Measurements from ENCODE around the gene LPIN2.

The LPIN2 gene

DNA sequence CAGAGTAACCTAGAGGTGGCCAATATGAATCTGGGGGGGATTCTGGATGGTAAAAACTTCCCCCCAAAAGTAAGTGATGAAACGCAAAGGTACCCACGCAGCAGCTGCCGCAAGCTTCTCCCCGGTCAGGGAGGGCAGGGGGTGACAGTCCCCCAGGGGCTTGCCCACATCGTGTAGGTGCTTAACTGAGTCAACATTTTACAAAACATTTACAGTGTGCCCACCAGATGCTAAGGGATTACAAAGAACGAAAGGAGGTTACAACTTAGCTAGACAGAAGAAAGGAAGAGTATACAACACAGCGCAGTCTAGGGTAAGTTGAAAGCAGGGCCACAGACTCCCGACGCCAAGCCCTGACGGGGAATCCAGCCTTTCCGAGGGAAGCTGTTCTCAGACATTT is 45.6 kb downstream of the LPIN2 start:
- no CpG with 5 or more reads among the region's 11 CpGs for WGBS (ENCODE audit: extremely low coverage, insufficient coverage, insufficient read length)

DNA sequence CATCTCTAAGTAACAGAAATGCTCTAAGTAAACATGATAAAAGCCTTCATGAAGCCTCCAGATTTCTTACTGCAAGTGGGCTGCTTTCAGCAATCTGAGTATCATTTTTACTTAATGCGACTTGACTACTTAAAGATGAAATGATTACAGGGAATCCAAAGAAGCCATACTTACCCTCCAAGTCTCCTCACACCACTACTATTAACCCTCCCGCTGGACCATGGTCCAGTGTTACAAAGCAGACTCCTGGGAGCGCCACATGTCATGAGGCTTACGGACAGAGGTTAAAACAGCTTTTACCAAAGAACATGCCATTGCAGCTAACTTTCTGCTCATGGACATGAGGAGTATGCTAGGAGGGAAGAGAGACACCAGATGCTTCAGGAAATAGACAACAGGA is 46.4 kb downstream of the LPIN2 start:
- H3K14ac ChIP-seq (ENCODE audit: low read length) = no peak overlapping the region
- H3K79me1 ChIP-seq (ENCODE audit: low read length) = peaks cover 2% of the 10 kb centered on the region
- no peak overlapping the region for H2AK5ac ChIP-seq (ENCODE audit: low read length)
- H4K12ac ChIP-seq (ENCODE audit: low read depth, low read length) = no peak overlapping the region
- no peak overlapping the region for H2BK5ac ChIP-seq (ENCODE audit: low read depth, low read length, poor library complexity)
- WGBS (ENCODE audit: extremely low coverage, insufficient coverage, insufficient read length) = no CpG with 5 or more reads among the region's 4 CpGs
- no peak overlapping the region for H3K9ac ChIP-seq (ENCODE audit: low read length)
- H4K8ac ChIP-seq (ENCODE audit: low read depth, low read length) = no peak overlapping the region
- no peak overlapping the region for H3K4ac ChIP-seq (ENCODE audit: low read depth, low read length)
- no peak overlapping the region for H3K4me2 ChIP-seq (ENCODE audit: low read length)
- peaks cover 3 to 7% of the 10 kb centered on the region in 2 experiments for H3K4me1 ChIP-seq (ENCODE audit: control insufficient read depth in 1 of 2, insufficient read depth in 2 of 2, low read length in 2 of 2)
- H3K23ac ChIP-seq (ENCODE audit: low read length) = no peak overlapping the region
- no peak overlapping the region for H3K18ac ChIP-seq (ENCODE audit: low read length)
- no peaks in the 10 kb centered on the region for H3K9me3 ChIP-seq (ENCODE audit: insufficient read depth, low read depth, low read length)
- no peak overlapping the region for H3K4me3 ChIP-seq (ENCODE audit: low read depth, low read length)
- H2BK120ac ChIP-seq (ENCODE audit: insufficient read depth, low read length, poor library complexity) = no peak overlapping the region
- no peak overlapping the region for H2BK12ac ChIP-seq (ENCODE audit: low read length)
- H3K27ac ChIP-seq (ENCODE audit: low read depth, low read length) = no peak overlapping the region
- DNase-seq = no peak
- H2AFZ ChIP-seq (ENCODE audit: insufficient read depth, low read length, poor library complexity) = no peak overlapping the region
- no peaks in the 10 kb centered on the region for H3K36me3 ChIP-seq (ENCODE audit: control insufficient read depth in 1 of 2, insufficient read depth in 2 of 2, low read length in 2 of 2)
- no peak overlapping the region for H4K91ac ChIP-seq (ENCODE audit: low read depth, low read length)
- H3K79me2 ChIP-seq (ENCODE audit: control insufficient read depth, insufficient read depth, low read length, poor library complexity) = peaks cover 3% of the 10 kb centered on the region
- no peaks in the 10 kb centered on the region for H3K27me3 ChIP-seq (ENCODE audit: insufficient read depth, low read length)

More for the DNA sequence above, 45.6 kb downstream of the LPIN2 start:
- no peak overlapping the region for H3K27ac ChIP-seq (ENCODE audit: low read depth, low read length)
- no peak overlapping the region for H4K91ac ChIP-seq (ENCODE audit: low read depth, low read length)
- no peak overlapping the region for H3K4me2 ChIP-seq (ENCODE audit: low read length)
- H3K9ac ChIP-seq (ENCODE audit: low read length) = no peak overlapping the region
- no peak overlapping the region for H4K12ac ChIP-seq (ENCODE audit: low read depth, low read length)
- DNase-seq = no peak
- no peaks in the 10 kb centered on the region for H3K27me3 ChIP-seq (ENCODE audit: insufficient read depth, low read length)
- H3K36me3 ChIP-seq (ENCODE audit: control insufficient read depth in 1 of 2, insufficient read depth in 2 of 2, low read length in 2 of 2) = no peaks in the 10 kb centered on the region
- no peak overlapping the region for H3K14ac ChIP-seq (ENCODE audit: low read length)
- H2BK12ac ChIP-seq (ENCODE audit: low read length) = no peak overlapping the region
- H2AFZ ChIP-seq (ENCODE audit: insufficient read depth, low read length, poor library complexity) = no peak overlapping the region
- no peak overlapping the region for H2BK5ac ChIP-seq (ENCODE audit: low read depth, low read length, poor library complexity)
- H4K8ac ChIP-seq (ENCODE audit: low read depth, low read length) = no peak overlapping the region
- H3K18ac ChIP-seq (ENCODE audit: low read length) = no peak overlapping the region
- no peak overlapping the region for H2AK5ac ChIP-seq (ENCODE audit: low read length)
- H3K9me3 ChIP-seq (ENCODE audit: insufficient read depth, low read depth, low read length) = no peaks in the 10 kb centered on the region
- H3K79me2 ChIP-seq (ENCODE audit: control insufficient read depth, insufficient read depth, low read length, poor library complexity) = no peaks in the 10 kb centered on the region
- no peak overlapping the region for H3K4ac ChIP-seq (ENCODE audit: low read depth, low read length)
- peaks cover 2% of the 10 kb centered on the region for H3K79me1 ChIP-seq (ENCODE audit: low read length)
- H2BK120ac ChIP-seq (ENCODE audit: insufficient read depth, low read length, poor library complexity) = no peak overlapping the region
- no peak overlapping the region for H3K23ac ChIP-seq (ENCODE audit: low read length)
- H3K4me3 ChIP-seq (ENCODE audit: low read depth, low read length) = no peak overlapping the region
- H3K4me1 ChIP-seq (ENCODE audit: control insufficient read depth in 1 of 2, insufficient read depth in 2 of 2, low read length in 2 of 2) = peaks cover 3 to 5% of the 10 kb centered on the region in 2 experiments

DNA sequence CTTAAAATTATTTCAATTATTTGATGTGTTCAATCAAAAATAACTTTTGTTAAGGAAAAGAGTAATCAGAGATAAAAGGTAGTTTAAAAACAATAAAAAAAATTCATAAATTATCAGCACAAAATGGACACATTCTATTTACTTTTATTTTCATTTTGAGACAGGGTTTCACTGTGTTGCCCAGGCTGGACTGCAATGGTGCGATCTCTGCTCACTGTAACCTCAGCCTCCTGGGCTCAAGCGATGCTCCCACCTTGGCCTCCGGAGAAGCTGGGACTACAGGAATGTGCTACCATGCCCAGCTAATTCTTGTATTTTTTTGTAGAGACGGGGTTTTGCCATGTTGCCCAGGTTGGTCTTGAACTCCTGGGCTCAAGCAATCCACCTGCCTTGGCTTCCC is 47.1 kb downstream of the LPIN2 start:
- no peak overlapping the region for H3K27ac ChIP-seq (ENCODE audit: low read depth, low read length)
- no peak overlapping the region for H3K14ac ChIP-seq (ENCODE audit: low read length)
- no peak overlapping the region for H3K18ac ChIP-seq (ENCODE audit: low read length)
- H3K4me1 ChIP-seq (ENCODE audit: control insufficient read depth in 1 of 2, insufficient read depth in 2 of 2, low read length in 2 of 2) = peaks cover 0 to 5% of the 10 kb centered on the region in 2 experiments
- no peak overlapping the region for H2BK12ac ChIP-seq (ENCODE audit: low read length)
- no peak overlapping the region for H2AK5ac ChIP-seq (ENCODE audit: low read length)
- H2BK5ac ChIP-seq (ENCODE audit: low read depth, low read length, poor library complexity) = no peak overlapping the region
- H2AFZ ChIP-seq (ENCODE audit: insufficient read depth, low read length, poor library complexity) = no peak overlapping the region
- H3K9me3 ChIP-seq (ENCODE audit: insufficient read depth, low read depth, low read length) = no peaks in the 10 kb centered on the region
- no peak overlapping the region for H4K8ac ChIP-seq (ENCODE audit: low read depth, low read length)
- no peak overlapping the region for H3K9ac ChIP-seq (ENCODE audit: low read length)
- H3K79me1 ChIP-seq (ENCODE audit: low read length) = peaks cover 2% of the 10 kb centered on the region
- no peak overlapping the region for H3K4me3 ChIP-seq (ENCODE audit: low read depth, low read length)
- no CpG with 5 or more reads among the region's 4 CpGs for WGBS (ENCODE audit: extremely low coverage, insufficient coverage, insufficient read length)
- H4K91ac ChIP-seq (ENCODE audit: low read depth, low read length) = no peak overlapping the region
- H3K36me3 ChIP-seq (ENCODE audit: control insufficient read depth in 1 of 2, insufficient read depth in 2 of 2, low read length in 2 of 2) = no peaks in the 10 kb centered on the region
- no peak overlapping the region for H4K12ac ChIP-seq (ENCODE audit: low read depth, low read length)
- H2BK120ac ChIP-seq (ENCODE audit: insufficient read depth, low read length, poor library complexity) = no peak overlapping the region
- no peak overlapping the region for H3K4ac ChIP-seq (ENCODE audit: low read depth, low read length)
- H3K4me2 ChIP-seq (ENCODE audit: low read length) = no peak overlapping the region
- H3K27me3 ChIP-seq (ENCODE audit: insufficient read depth, low read length) = no peaks in the 10 kb centered on the region
- no peak overlapping the region for H3K23ac ChIP-seq (ENCODE audit: low read length)
- H3K79me2 ChIP-seq (ENCODE audit: control insufficient read depth, insufficient read depth, low read length, poor library complexity) = peaks cover 3% of the 10 kb centered on the region
- DNase-seq = no peak

DNA sequence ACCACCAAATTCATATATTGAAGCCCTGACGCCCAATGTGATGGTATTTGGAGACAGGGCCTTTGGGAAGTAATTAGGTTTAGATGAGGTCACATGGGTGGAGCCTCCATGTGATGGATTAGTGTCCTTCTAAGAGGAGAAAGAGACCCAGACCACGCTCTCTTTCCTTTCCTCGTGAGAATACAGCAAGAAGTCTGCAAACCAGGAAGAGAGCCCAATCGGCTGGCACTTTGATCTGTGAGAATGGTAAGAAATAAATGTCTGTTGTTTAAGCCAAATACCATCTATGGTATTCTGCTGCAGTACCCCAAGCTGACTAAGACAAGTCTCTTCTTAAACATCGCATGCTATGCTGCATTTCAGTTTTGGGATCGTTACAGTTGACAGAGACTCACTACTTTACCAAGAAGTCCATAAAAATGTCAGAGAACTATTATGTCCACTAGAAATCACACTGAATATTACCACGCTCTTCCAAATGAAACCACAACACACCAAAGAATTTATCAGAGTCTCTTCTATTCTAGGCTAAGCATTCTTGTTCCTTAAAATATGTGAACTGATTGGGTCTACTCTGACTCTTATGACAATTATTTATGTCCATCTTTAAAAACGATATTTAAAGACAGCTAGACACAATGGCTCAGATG is 48.5 kb downstream of the LPIN2 start:
- Histone ChIP-seq H3K4me2 (ENCODE audit: low read length) (no peak overlapping the region), H2BK120ac (ENCODE audit: insufficient read depth, low read length, poor library complexity) (no peak overlapping the region), H3K18ac (ENCODE audit: low read length) (no peak overlapping the region), H3K4me1 (ENCODE audit: control insufficient read depth in 1 of 2, insufficient read depth in 2 of 2, low read length in 2 of 2) (peaks cover 0 to 3% of the 10 kb centered on the region in 2 experiments), H3K9ac (ENCODE audit: low read length) (no peak overlapping the region), H3K79me1 (ENCODE audit: low read length) (peaks cover 2% of the 10 kb centered on the region), H3K36me3 (ENCODE audit: control insufficient read depth in 1 of 2, insufficient read depth in 2 of 2, low read length in 2 of 2) (peaks cover 2 to 3% of the 10 kb centered on the region in 2 experiments), H3K4me3 (ENCODE audit: low read depth, low read length) (no peak overlapping the region), H3K4ac (ENCODE audit: low read depth, low read length) (no peak overlapping the region), H3K27ac (ENCODE audit: low read depth, low read length) (no peak overlapping the region), H4K12ac (ENCODE audit: low read depth, low read length) (no peak overlapping the region), H4K8ac (ENCODE audit: low read depth, low read length) (no peak overlapping the region), H2BK5ac (ENCODE audit: low read depth, low read length, poor library complexity) (no peak overlapping the region), H2AFZ (ENCODE audit: insufficient read depth, low read length, poor library complexity) (no peak overlapping the region), H3K14ac (ENCODE audit: low read length) (no peak overlapping the region), H3K79me2 (ENCODE audit: control insufficient read depth, insufficient read depth, low read length, poor library complexity) (peaks cover 3% of the 10 kb centered on the region), H3K23ac (ENCODE audit: low read length) (no peak overlapping the region), H2AK5ac (ENCODE audit: low read length) (no peak overlapping the region), H2BK12ac (ENCODE audit: low read length) (no peak overlapping the region), H3K27me3 (ENCODE audit: insufficient read depth, low read length) (no peaks in the 10 kb centered on the region), H4K91ac (ENCODE audit: low read depth, low read length) (no peak overlapping the region), H3K9me3 (ENCODE audit: insufficient read depth, low read depth, low read length) (no peaks in the 10 kb centered on the region)
- no peak for DNase-seq
- no CpG with 5 or more reads among the region's 8 CpGs for WGBS (ENCODE audit: extremely low coverage, insufficient coverage, insufficient read length)

Measured in trophoblast cell (in vitro differentiated cells and primary cell).